KMS-11 (cell line): ENCODE measurements around the gene PARD3B.

Source experiments
- H2AFZ ChIP-seq: fragments of 200-600 bp; sonication (generic); 2 replicates; pipeline ENCODE4 v1.6.1; 2016; ENCODE audit warnings: antibody characterized with exemption, mixed run types, low read depth
- H3K27ac ChIP-seq: fragments of 200-600 bp; sonication (generic); 2 replicates; pipeline ENCODE4 v1.6.1; 2016; ENCODE audit warnings: mild to moderate bottlenecking, mixed run types
- H3K27me3 ChIP-seq: fragments of 200-600 bp; sonication (generic); 2 replicates; pipeline ENCODE4 v1.6.1; 2017; ENCODE audit warnings: mild to moderate bottlenecking, low read depth, mixed run types, moderate library complexity; ENCODE audit not compliant: insufficient read depth
- H3K36me3 ChIP-seq: fragments of 200-600 bp; sonication (generic); 2 replicates; pipeline ENCODE4 v1.6.1; 2017; ENCODE audit warnings: mild to moderate bottlenecking, mixed run types; ENCODE audit not compliant: insufficient read depth
- H3K4me1 ChIP-seq: fragments of 200-600 bp; sonication (generic); 2 replicates; pipeline ENCODE4 v1.6.1; 2016; ENCODE audit warnings: mild to moderate bottlenecking, low read depth, mixed run types; ENCODE audit not compliant: poor library complexity, severe bottlenecking
- H3K4me2 ChIP-seq: fragments of 200-600 bp; sonication (generic); 2 replicates; pipeline ENCODE4 v1.7.0; 2016; ENCODE audit warnings: mild to moderate bottlenecking, mixed run types
- H3K4me3 ChIP-seq: fragments of 200-600 bp; sonication (generic); IDR thresholded peaks from 2 replicates; pipeline ENCODE4 v1.6.1; 2017; ENCODE audit warnings: low read depth, low read length, mixed read lengths; ENCODE audit not compliant: insufficient read depth
- H3K79me2 ChIP-seq: fragments of 200-600 bp; sonication (generic); 2 replicates; pipeline ENCODE4 v1.6.1; 2016; ENCODE audit warnings: low read depth, mixed run types; ENCODE audit not compliant: insufficient read depth
- H3K9ac ChIP-seq: fragments of 200-600 bp; sonication (generic); 2 replicates; pipeline ENCODE4 v1.6.1; 2016; ENCODE audit warnings: mild to moderate bottlenecking, mixed run types
- H4K20me1 ChIP-seq: fragments of 200-600 bp; sonication (generic); 2 replicates; pipeline ENCODE4 v1.6.1; 2016; ENCODE audit warnings: mild to moderate bottlenecking, mixed run types; ENCODE audit not compliant: insufficient read depth
- TF ChIP-seq, protein P1 (sequence below): fragments of 200-600 bp; sonication (generic); conservative IDR thresholded peaks from 2 replicates; pipeline ENCODE4 v1.6.1; 2017; ENCODE audit warnings: low read depth, mild to moderate bottlenecking, antibody characterized with exemption, low read length, moderate library complexity, mixed read lengths

The PARD3B gene

DNA sequence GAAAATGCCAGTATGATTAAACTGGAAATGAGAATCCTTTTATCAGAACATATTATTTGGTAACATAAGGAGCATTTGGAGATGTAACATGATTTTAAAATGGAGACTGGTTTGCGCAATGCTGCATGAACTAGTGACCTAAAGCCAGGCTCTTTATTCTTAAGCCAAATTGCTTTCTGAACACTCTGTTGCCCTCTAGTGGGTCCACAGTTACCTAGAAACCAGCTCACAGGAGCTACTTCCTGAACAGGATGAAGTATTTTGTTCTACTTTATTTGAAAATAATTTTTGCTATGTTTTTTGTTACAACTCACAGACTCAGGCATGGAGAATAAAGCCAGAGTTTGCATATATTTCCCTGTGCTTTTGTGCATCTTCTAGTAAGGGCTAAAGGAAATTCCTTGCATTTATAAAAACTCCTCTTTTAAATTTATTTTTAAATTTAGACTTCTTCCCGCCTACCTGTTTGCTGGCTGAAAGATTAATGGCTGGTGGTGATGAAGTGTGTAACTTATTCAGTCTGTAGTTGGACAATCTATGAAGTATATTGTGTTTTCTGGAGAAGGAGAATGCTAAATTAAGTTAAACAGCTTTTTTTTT lies 146.7 kb downstream of the PARD3B start:
- no peaks in the 10 kb centered on the region for H3K4me1 ChIP-seq
- H3K79me2 ChIP-seq = no peaks in the 10 kb centered on the region
- TF ChIP-seq, protein P1, sequence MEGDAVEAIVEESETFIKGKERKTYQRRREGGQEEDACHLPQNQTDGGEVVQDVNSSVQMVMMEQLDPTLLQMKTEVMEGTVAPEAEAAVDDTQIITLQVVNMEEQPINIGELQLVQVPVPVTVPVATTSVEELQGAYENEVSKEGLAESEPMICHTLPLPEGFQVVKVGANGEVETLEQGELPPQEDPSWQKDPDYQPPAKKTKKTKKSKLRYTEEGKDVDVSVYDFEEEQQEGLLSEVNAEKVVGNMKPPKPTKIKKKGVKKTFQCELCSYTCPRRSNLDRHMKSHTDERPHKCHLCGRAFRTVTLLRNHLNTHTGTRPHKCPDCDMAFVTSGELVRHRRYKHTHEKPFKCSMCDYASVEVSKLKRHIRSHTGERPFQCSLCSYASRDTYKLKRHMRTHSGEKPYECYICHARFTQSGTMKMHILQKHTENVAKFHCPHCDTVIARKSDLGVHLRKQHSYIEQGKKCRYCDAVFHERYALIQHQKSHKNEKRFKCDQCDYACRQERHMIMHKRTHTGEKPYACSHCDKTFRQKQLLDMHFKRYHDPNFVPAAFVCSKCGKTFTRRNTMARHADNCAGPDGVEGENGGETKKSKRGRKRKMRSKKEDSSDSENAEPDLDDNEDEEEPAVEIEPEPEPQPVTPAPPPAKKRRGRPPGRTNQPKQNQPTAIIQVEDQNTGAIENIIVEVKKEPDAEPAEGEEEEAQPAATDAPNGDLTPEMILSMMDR = peak; percentile 68
- no peak overlapping the region for H3K9ac ChIP-seq
- no peaks in the 10 kb centered on the region for H4K20me1 ChIP-seq
- no peaks in the 10 kb centered on the region for H3K27me3 ChIP-seq
- no peak overlapping the region for H2AFZ ChIP-seq
- H3K36me3 ChIP-seq = no peaks in the 10 kb centered on the region
- no peak overlapping the region for H3K4me3 ChIP-seq
- H3K27ac ChIP-seq = no peak overlapping the region
- H3K4me2 ChIP-seq = no peak overlapping the region

DNA sequence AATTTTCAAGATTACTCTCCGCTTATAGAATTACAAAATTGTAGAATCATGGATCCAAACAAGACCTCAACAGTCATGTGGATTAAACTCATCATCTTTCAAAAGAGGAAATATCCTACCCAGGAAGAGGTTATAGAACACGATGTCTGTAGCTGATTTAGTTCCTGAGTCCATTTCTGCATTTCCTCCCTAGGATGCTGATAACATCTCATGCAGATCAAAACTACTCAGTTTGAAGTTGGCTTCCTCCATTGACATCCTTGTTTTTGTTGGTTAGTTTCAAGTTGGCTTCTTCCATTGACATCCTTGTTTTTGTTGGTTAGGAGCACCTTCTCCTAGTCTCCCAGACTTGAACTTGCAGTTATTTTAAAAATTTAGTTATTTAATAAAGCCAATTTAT lies 147.5 kb downstream of the PARD3B start:
- H4K20me1 ChIP-seq = no peaks in the 10 kb centered on the region
- H2AFZ ChIP-seq = no peak overlapping the region
- H3K27ac ChIP-seq = no peak overlapping the region
- no peaks in the 10 kb centered on the region for H3K79me2 ChIP-seq
- TF ChIP-seq, protein P1 = no peak
- no peaks in the 10 kb centered on the region for H3K4me1 ChIP-seq
- H3K4me3 ChIP-seq = no peak overlapping the region
- H3K36me3 ChIP-seq = no peaks in the 10 kb centered on the region
- H3K27me3 ChIP-seq = no peaks in the 10 kb centered on the region
- H3K9ac ChIP-seq = no peak overlapping the region
- no peak overlapping the region for H3K4me2 ChIP-seq

DNA sequence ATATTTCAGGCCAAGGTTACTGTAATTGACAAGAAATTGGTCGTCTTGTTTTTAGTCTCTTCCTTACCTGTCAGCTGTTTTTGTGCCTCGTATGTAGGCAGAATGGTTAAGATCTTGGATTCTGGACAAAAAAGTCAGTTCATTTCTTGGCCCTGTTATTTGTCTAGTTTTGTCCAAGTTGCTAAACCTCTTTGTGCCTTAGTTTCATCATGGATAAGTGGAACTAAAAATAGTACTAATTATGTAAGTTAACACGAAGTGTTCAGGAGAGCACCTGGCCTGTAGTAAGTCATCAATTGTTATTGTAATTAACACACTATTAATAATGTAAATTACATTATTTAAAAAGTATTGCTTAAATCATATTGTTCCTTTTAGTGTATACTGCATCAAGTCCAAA lies 148.0 kb downstream of the PARD3B start:
- Histone ChIP-seq H3K27me3 (no peaks in the 10 kb centered on the region), H4K20me1 (no peaks in the 10 kb centered on the region), H3K4me3 (no peak overlapping the region), H2AFZ (no peak overlapping the region), H3K9ac (no peak overlapping the region), H3K4me2 (no peak overlapping the region), H3K4me1 (no peaks in the 10 kb centered on the region), H3K27ac (no peak overlapping the region), H3K79me2 (no peaks in the 10 kb centered on the region), H3K36me3 (no peaks in the 10 kb centered on the region)
- TF ChIP-seq, protein P1 = no peak

DNA sequence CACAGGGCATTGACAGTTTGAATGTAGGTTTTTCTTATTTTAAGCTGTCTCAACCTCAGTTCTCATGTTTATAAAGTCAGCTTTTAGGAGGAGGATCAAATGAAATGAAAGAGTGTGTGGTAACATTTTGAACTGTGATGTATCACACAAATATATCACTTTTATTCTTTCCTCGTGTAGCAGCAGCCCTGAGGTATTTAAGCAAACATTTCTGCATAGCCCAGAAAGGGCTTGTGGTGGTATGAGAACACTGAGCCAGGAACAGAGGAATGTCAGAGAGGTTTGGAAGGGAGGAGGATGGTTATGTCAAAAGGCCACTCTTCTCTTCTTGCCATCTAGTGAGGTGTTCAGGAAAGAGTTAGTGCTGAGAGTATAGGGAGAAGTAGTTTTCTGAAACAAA lies 150.2 kb downstream of the PARD3B start:
- H3K79me2 ChIP-seq = no peaks in the 10 kb centered on the region
- H3K4me1 ChIP-seq = no peaks in the 10 kb centered on the region
- H3K4me2 ChIP-seq = no peak overlapping the region
- H3K27me3 ChIP-seq = no peaks in the 10 kb centered on the region
- no peaks in the 10 kb centered on the region for H4K20me1 ChIP-seq
- no peak overlapping the region for H2AFZ ChIP-seq
- H3K27ac ChIP-seq = no peak overlapping the region
- H3K4me3 ChIP-seq = no peak overlapping the region
- no peaks in the 10 kb centered on the region for H3K36me3 ChIP-seq
- TF ChIP-seq, protein P1 = no peak
- no peak overlapping the region for H3K9ac ChIP-seq
